BJ (cell line): ENCODE measurements around the gene SYMPK. TPM values are rescaled to one million over a fixed set of nuclear protein-coding genes. Genes with fewer than 3 reads are reported as not detected.

Experiments
- CTCF ChIA-PET: fragments of 350-600 bp; formaldehyde crosslinking; extraction: SDS; loops from one replicate; lab custom pipeline; 2021; ENCODE audit warnings: antibody characterized with exemption, inconsistent platforms; lab: Yijun Ruan, JAX
- POLR2A ChIA-PET: fragments of 300-600 bp; sonication (Branson Sonifier 250); formaldehyde crosslinking; extraction: SDS; loops from one replicate; lab custom pipeline; 2021; ENCODE audit warnings: antibody characterized with exemption; lab: Charles Lee
- DNase-seq: peaks from one replicate; pipeline ENCODE4 v3.0.0-alpha.2; 2011; ENCODE audit warnings: low read depth
- H3K27me3 ChIP-seq: 2 replicates; pipeline ENCODE4 v1.6.0; 2011; ENCODE audit warnings: low read length; ENCODE audit not compliant: control insufficient read depth, insufficient read depth
- H3K36me3 ChIP-seq: 2 replicates; pipeline ENCODE4 v1.5.1; 2011; ENCODE audit warnings: low read length; ENCODE audit not compliant: control insufficient read depth, insufficient read depth
- H3K4me3 ChIP-seq: 2 replicates; pipeline ENCODE4 v1.5.1; 2011; ENCODE audit warnings: low read depth, mild to moderate bottlenecking, control low read depth, low read length
- CTCF ChIP-seq: IDR thresholded peaks from 2 replicates; pipeline ENCODE4 v1.5.1; 2011; ENCODE audit warnings: low read depth, mild to moderate bottlenecking, control low read depth, inconsistent platforms, low read length, moderate library complexity; ENCODE audit not compliant: insufficient read depth
- polyA plus RNA-seq: library from polyadenylated mRNA; depleted of rRNA; stranded (reverse); fragments of >200 nt; gene quantifications from 2 replicates; pipeline ENCODE4 v1.2.3, GENCODE V29; 2011

SYMPK gene
- polyA plus RNA-seq, 1 experiment = 60.2 TPM

- ChIA-PET POLR2A (interaction anchor here (1.2 kb wide), 1 partner anchor 9 kb away, joined by 16 read pairs; the partner anchor contains the start of gene DMPK), CTCF (interaction anchor here (1.7 to 3.3 kb wide), 4 partner anchors 10 to 99 kb away, joined by 8 to 18 read pairs (median 14); partner anchors contain the start of genes DMPK, QPCTL and SIX5)
- no peak for TF ChIP-seq CTCF
- H3K27me3 ChIP-seq = no peaks in the 10 kb centered on the region
- peaks cover 19% of the 10 kb centered on the region for H3K36me3 ChIP-seq
- no peak for DNase-seq
- peak overlapping the region; percentile 54 for H3K4me3 ChIP-seq
Measured at GRCh38 chr19:45791744-45792469, 71.0 kb downstream of the SYMPK start.

GRCh38 chr19:45790942-45791341, 72.0 kb downstream of the SYMPK start:
- ChIA-PET CTCF (interaction anchor here (0.6 to 2.4 kb wide), 3 partner anchors 8 to 21 kb away, joined by 3 to 13 read pairs (median 4); partner anchors contain the start of gene DMPK), POLR2A (no interaction called here)
- DNase-seq = no peak
- peak overlapping the region; percentile 54; the same call in 1 of the 2 replicates for H3K4me3 ChIP-seq
- peaks cover 27% of the 10 kb centered on the region for H3K36me3 ChIP-seq
- H3K27me3 ChIP-seq = no peaks in the 10 kb centered on the region
- TF ChIP-seq CTCF = no peak

GRCh38 chr19:45789035-45789786, 73.7 kb downstream of the SYMPK start:
- Histone ChIP-seq H3K4me3 (no peak overlapping the region), H3K36me3 (peaks cover 32% of the 10 kb centered on the region), H3K27me3 (no peaks in the 10 kb centered on the region)
- POLR2A ChIA-PET = no interaction called here
- DNase-seq = no peak
- no peak for TF ChIP-seq CTCF
- CTCF ChIA-PET = interaction anchor here (0.9 to 2.4 kb wide), 4 partner anchors 10 to 27 kb away, joined by 3 to 8 read pairs (median 4); partner anchors contain the start of gene SIX5

- no peak overlapping the region for H3K4me3 ChIP-seq
- ChIA-PET CTCF (no interaction called here), POLR2A (no interaction called here)
- peaks cover 32% of the 10 kb centered on the region for H3K36me3 ChIP-seq
- no peaks in the 10 kb centered on the region for H3K27me3 ChIP-seq
- TF ChIP-seq CTCF = no peak
- DNase-seq = no peak
Measured at GRCh38 chr19:45786533-45786894, 76.4 kb downstream of the SYMPK start.
